Activated CD4-positive, CD25-positive, alpha-beta regulatory T cell (primary cell): ENCODE results near the gene TRUB1.
"Not testable (repeated sequence)": the region's sequence is repeated elsewhere in the genome, so short reads cannot be mapped to it uniquely, and the experiment has no call there.

ENCODE experiments used
- DNase-seq, 4 experiments: peaks; one replicate each; lab custom pipeline; 2025; lab: John Stamatoyannopoulos, UW

TRUB1 gene

DNA sequence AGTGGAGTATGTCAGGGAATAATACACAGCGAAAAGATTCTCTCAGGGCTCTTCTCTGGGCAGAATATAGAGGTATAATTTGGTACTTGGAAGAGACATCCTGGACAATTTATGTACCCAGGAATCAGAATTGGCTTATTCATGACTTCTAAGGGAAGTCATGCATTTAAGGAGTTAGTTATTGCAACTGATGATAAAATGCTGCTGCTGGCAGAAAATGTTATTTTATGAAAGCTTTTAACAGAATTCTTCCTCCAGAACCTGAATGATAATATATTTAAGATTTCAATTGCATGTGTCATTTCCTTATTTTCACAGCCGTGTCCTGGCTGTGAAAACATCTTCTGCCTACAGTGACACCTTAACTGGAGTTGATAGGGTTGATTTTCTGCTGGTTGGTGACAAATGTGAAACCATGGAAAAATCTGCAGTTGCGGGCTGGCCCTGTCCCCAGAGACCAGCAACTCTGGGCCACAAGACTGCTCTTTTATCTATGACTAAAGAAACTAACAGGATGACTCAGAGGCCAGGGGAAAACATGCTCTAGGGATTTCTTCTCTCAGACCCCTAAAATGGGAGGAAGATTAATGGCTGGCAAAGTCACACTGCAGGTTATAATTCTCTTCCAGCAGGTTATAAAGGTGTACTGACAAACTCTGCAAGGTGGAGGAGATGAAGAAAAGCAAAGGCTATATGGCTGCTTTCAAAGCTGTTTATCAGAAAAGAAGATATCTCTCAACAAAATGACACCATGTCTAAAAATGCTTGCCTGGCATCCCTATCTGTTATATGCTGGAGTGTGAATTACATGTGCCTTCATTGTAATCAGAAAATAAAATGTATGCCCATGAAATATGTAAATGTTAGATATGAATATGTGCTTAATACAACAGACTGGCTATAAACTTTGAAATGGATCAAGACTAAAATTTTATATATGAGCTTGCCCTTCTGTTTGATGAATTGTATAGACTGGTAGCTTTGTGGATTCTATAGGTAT lies 12.1 kb upstream of the TRUB1 start:
- no peak for DNase-seq

DNA sequence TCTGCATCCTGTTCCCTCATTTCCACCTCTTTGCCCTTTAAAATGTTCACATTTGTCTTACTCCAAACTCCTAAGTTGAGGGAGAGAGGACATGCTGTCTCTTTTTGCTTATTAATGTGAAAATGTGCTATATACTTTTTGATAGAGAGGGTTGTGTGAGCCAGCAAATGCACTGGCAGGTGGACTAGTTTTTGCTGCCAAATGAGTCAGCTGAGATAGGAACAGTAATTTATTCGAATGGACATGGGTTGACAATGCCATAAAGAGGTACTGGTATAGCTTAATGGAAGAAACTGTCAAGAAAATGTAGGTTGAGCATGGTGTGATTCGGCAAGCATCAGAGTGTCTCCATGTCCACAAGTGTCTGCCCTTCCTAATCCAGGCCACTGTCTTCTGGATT lies 9.2 kb upstream of the TRUB1 start:
- no peak for DNase-seq

DNA sequence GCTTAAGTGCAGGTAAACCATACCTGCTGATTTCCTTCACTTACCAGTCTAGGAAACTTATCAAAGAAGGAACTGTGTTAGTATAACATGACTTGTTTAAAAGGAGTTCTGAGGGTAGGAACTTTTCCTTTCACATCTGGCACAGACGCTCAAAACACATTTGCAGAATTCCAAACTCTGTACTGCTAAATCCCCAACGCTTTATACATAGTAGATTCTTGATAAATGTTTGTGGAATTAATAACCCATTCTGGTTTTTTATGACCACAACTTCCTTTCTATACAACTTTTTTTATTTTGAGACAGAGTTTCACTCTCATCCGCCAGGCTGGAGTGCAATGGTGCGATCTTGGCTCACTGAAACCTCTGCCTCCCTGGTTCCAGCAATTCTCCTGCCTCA lies 7.7 kb upstream of the TRUB1 start:
- no peak for DNase-seq

GRCh38 chr10:114931072-114931679 lies 6.8 kb upstream of the TRUB1 start:
- DNase-seq = no peak

DNA sequence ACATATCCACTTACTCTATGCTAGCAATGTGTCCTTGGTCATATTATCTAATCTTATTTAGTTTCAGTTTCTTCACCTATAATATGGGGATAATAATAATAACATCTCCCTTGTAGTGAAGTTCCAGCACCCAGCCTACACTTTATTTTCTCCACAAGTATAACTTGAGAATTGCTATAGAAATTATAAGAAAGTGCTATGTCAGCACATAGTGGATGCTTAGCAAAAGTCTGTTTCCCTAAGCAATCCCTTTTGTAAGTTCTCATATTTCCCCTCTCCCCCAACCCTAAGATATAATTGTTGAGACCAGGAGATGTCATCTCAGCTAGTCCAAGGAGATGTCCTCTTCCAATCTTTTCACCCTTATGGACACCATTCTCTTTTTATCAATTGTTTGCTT lies 5.8 kb upstream of the TRUB1 start:
- no peak for DNase-seq

DNA sequence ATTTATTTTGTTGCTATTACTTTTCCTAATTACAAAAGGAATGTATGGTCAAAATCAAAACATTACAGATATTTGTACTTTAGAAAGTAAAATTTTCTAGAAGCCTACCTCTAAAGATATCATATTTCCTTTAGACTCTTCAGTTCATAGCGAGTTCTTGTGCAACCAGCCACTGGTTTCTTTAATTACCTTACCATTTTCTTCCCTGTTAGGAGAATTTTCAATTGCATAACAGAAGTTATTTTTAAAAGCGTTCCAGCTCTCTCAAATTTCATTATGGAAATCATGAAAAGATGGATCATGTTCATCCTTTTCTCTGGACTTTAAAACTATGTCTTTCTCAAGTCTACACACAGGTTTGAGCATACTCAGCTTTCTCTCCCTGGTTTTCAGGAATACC lies 5.0 kb upstream of the TRUB1 start:
- no peak for DNase-seq

DNA sequence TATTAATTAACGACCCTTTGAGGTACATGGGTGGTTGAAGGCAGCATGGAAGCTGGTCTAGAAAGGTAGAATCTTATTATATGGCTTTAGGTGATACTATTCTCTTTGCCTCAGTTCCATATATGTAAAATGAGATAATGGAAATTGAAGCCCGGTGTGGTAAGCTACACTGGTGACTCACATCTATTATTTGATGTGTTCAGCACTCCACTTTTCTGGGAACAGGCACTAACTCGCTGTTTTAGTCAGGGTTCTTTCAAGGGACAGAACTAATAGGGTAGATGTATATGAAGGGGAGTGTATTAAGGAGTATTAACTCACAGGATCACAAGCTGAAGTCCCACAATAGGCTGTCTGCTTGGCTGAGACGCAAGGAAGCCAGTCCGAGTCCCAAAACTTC lies 4.4 kb upstream of the TRUB1 start:
- no peak for DNase-seq

- not testable (repeated sequence) for DNase-seq
These were observed 4.0 kb upstream of the TRUB1 start for GRCh38 chr10:114933995-114934394.

GRCh38 chr10:114938856-114939193 lies 830 bp downstream of the TRUB1 start:
- no peak for DNase-seq

GRCh38 chr10:114940735-114941134 lies 2.7 kb downstream of the TRUB1 start:
- no peak for DNase-seq

GRCh38 chr10:114943000-114943399 lies 5.0 kb downstream of the TRUB1 start:
- DNase-seq = no peak

GRCh38 chr10:114953047-114953446 lies 15.1 kb downstream of the TRUB1 start:
- no peak for DNase-seq

DNA sequence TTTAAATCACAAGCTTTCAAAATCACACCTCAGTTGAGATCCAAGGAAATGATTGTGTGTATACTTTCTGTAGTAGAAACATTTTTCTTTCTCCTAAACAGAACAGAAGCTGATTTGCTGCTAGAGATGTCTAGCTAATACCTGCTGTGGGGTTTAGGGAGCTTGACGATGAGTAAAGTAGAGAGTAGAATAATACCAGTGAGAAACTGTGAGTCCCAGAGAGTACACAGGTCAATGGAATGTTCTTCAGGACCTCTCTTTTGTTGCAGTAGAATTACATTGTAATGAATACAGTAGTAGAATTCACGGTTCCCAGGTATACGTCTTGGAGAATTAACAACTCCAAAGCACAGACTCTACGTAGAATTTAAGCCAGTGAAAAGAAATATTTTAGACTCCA lies 18.0 kb downstream of the TRUB1 start:
- no peak for DNase-seq

GRCh38 chr10:114956466-114956865 lies 18.5 kb downstream of the TRUB1 start:
- DNase-seq = no peak

GRCh38 chr10:114957122-114957521 lies 19.1 kb downstream of the TRUB1 start:
- DNase-seq = no peak

DNA sequence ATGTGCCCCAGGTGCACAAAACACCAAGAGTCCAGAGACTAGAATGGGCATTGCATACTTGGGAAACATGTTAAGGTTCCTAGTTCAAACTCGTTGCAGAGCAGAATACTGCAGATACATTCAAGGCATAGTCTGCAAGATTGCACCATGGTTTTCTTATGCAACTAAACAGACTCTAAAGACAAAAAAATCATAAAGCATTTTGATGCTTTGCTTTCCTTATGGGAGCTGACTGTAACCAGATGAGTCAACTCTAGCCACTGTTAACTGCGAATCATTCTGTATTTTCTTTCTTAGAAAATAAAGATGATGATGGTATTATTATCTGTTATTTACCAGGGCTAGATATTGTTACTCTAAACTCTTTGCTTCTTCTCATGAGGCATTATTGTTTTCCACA lies 19.7 kb downstream of the TRUB1 start:
- no peak for DNase-seq

DNA sequence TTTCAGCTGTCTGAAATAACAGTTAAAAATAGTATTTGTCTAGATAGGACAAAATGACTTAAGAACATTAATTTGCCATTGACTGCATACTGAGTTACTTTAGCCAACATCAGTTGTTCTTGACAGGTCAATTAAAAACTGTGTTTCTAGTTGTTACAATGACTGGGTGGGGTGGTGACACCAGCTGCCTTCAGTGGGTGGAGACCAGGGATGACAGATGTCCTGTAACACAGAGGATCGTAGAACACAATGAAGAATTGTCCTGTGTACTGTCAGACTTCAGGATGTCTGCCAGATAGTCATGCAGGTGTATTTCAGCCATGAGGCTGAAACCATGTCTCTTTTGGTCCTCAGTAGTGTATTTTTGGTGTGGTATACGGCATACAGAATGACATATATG lies 24.4 kb downstream of the TRUB1 start:
- DNase-seq = no peak

GRCh38 chr10:114963908-114964307 lies 25.9 kb downstream of the TRUB1 start:
- no peak for DNase-seq

- no peak for DNase-seq
These were observed 29.1 kb downstream of the TRUB1 start for GRCh38 chr10:114967071-114967470.

DNA sequence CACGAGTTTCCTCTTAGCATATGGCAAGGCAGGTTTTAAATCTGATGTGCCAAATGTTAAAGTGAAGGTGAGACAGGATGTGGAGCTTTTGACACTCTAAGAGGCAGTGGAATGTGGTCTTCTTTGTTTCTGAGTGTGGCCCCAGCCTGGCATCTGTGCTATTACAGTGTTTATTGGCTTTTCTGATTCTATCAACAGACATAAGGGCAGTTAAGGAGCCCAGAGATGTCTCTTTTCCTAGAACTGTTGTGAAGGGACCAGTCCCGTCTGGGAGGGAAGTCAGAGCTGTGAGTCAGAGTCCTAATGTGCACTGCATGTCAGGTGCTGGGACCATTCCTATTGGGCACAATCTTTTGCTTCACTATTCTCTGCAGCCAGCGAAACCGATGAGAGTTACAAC lies 32.5 kb downstream of the TRUB1 start:
- no peak for DNase-seq

GRCh38 chr10:114973306-114973705 lies 35.3 kb downstream of the TRUB1 start:
- DNase-seq = no peak

- no peak for DNase-seq
These were observed 36.0 kb downstream of the TRUB1 start for GRCh38 chr10:114973997-114974396.

DNA sequence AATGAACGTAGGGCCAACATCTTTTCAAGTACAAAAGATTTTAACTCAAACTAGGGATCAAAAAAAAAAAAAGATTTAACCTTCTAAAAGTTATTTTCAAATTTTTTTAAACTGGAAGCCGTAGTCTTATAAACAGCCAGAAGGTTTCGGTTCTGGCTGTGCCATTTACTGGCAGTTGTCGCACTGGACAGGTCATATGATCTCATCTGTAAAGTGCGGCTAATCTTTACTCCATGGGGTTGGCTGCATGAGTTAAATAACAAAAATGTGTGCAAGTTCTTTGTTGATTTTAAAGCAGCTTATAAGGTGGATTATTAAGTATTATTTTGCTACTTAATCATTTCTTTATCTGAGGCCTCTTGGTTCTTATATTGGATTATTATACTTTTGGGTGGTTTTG lies 36.6 kb downstream of the TRUB1 start:
- no peak for DNase-seq

DNA sequence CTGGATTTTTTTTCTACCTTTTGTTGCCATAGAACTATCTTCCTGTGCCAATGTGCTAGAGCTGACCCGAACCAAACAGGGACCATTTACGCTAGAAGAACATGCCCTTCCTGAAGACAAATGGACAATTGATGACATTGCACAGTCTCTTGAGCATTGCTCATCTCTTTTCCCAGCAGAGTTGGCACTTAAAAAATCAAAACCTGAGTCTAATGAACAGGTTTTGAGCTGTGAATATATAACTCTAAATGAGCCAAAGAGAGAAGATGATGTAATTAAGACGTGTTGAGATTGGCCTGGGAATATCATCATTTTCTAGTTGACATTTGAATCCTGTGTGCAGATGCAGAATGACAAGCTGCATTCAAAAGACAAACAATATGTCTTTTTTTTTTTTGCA lies 37.1 kb downstream of the TRUB1 start:
- DNase-seq = no peak
